K562 (cell line): ENCODE measurements around the gene TMX1. TPM values are rescaled to one million over a fixed set of nuclear protein-coding genes. Genes with fewer than 3 reads are reported as not detected.

Source experiments
- ATAC-seq: fragments of 200-7000 bp; cut with Tn5 transposase; 3 replicates; pipeline ENCODE4 v1.9.1; 2020; ENCODE audit warnings: moderate library complexity
- BruUV-seq: library from RNA; stranded (reverse); fragments of 400-500 nt; replicated peaks from 2 replicates; lab custom pipeline; 2021; lab: Mats Ljungman, UMichigan
- CTCF ChIA-PET: fragments of 300-600 bp; formaldehyde crosslinking; extraction: SDS; loops from one replicate; lab custom pipeline; 2021; ENCODE audit warnings: low intra/inter-chr PET ratio; lab: Yijun Ruan, JAX
- POLR2A ChIA-PET: fragments of 300-600, 350-650 bp; sonication (Branson Sonifier 250); formaldehyde crosslinking; extraction: SDS; loops from one replicate; lab custom pipeline; 2021; ENCODE audit warnings: antibody characterized with exemption, inconsistent platforms; lab: Yijun Ruan, JAX
- DNase-seq, 4 experiments: peaks; one replicate each; pipeline versions ENCODE4 v3.0.0 to v3.0.0-alpha.2; 2011 to 2018; ENCODE audit warnings: low spot score in 3 of 4, mixed read lengths in 3 of 4; ENCODE audit errors: extremely low read depth in 1 of 4
- FAIRE-seq: peaks from 2 replicates; lab custom pipeline; 2011; peaks lifted over from hg19 to GRCh38; lab: Jason Lieb, UNC
- H2AFZ ChIP-seq: 2 replicates; pipeline ENCODE4 v1.6.0; 2011; ENCODE audit warnings: low read depth, low read length, control low read depth, inconsistent platforms
- H3K27ac ChIP-seq: fragments of 200-600 bp; 3 replicates; pipeline ENCODE4 v1.8.0; 2011; ENCODE audit warnings: low read depth, mild to moderate bottlenecking, control low read depth, inconsistent platforms, low read length, moderate library complexity, mixed read lengths; ENCODE audit errors: extremely low read depth
- H3K27me3 ChIP-seq, 2 experiments: fragments of 300-600 bp in 1 of 2; 2 replicates in 1 of 2; 3 replicates in 1 of 2; pipeline versions ENCODE4 v1.6.0 to v1.8.0; 2011; ENCODE audit warnings: inconsistent platforms in 2 of 2, low read length in 2 of 2, mild to moderate bottlenecking in 1 of 2, mixed read lengths in 1 of 2, moderate library complexity in 1 of 2; ENCODE audit not compliant: control insufficient read depth in 2 of 2, insufficient read depth in 2 of 2
- H3K36me3 ChIP-seq: fragments of 300-600 bp; 3 replicates; pipeline ENCODE4 v1.8.0; 2011; ENCODE audit warnings: mild to moderate bottlenecking, low read length, inconsistent platforms; ENCODE audit not compliant: control insufficient read depth, insufficient read depth
- H3K4me1 ChIP-seq, 2 experiments: fragments of 200-600 bp in 1 of 2; replicated peaks in 1 of 2; 2 replicates in 1 of 2; 3 replicates in 1 of 2; pipeline versions ENCODE4 v1.5.1 to v1.8.0; 2011; ENCODE audit warnings: inconsistent platforms in 2 of 2, low read length in 2 of 2, mild to moderate bottlenecking in 1 of 2, mixed read lengths in 1 of 2, moderate library complexity in 1 of 2; ENCODE audit not compliant: control insufficient read depth in 2 of 2, insufficient read depth in 2 of 2
- H3K4me2 ChIP-seq: 2 replicates; pipeline ENCODE4 v1.6.1; 2011; ENCODE audit warnings: low read length, control low read depth, inconsistent platforms, mixed read lengths; ENCODE audit not compliant: insufficient read depth
- H3K4me3 ChIP-seq: fragments of 200-600 bp; sonication (generic), shearing (Covaris generic); 2 replicates; pipeline ENCODE4 v1.5.1; 2016; ENCODE audit warnings: control low read depth, inconsistent platforms
- H3K79me2 ChIP-seq: fragments of 200-600 bp; 3 replicates; pipeline ENCODE4 v1.8.0; 2011; ENCODE audit warnings: low read length, inconsistent platforms; ENCODE audit not compliant: control insufficient read depth, insufficient read depth
- H3K9ac ChIP-seq, 2 experiments: 2 replicates each; pipeline versions ENCODE4 v1.6.0 to v1.6.1; 2011; ENCODE audit warnings: low read depth in 2 of 2, low read length in 2 of 2, control low read depth in 1 of 2, inconsistent platforms in 1 of 2, mild to moderate bottlenecking in 1 of 2, mixed read lengths in 1 of 2; ENCODE audit not compliant: insufficient read depth in 1 of 2
- H3K9me1 ChIP-seq: one replicate; pipeline ENCODE4 v1.6.0; 2011; ENCODE audit warnings: inconsistent platforms, mild to moderate bottlenecking, low read length, moderate library complexity; ENCODE audit not compliant: control insufficient read depth, insufficient read depth
- H3K9me3 ChIP-seq: replicated peaks from 2 replicates; pipeline ENCODE4 v1.5.1; 2011; ENCODE audit warnings: low read depth, low read length, inconsistent platforms; ENCODE audit not compliant: control insufficient read depth, insufficient read depth
- H4K20me1 ChIP-seq: replicated peaks from 2 replicates; pipeline ENCODE4 v1.6.1; 2011; ENCODE audit warnings: low read length, inconsistent platforms, mixed read lengths; ENCODE audit not compliant: control insufficient read depth, insufficient read depth
- CBFA2T3 ChIP-seq: fragments of 450-650 bp; IDR thresholded peaks from 2 replicates; pipeline ENCODE4 v1.6.1; 2017
- KDM5B ChIP-seq: fragments of 200-600 bp; sonication (generic); IDR thresholded peaks from 2 replicates; pipeline ENCODE4 v1.6.1; 2012; ENCODE audit warnings: low read depth, mild to moderate bottlenecking, moderate library complexity, low read length, control low read depth, inconsistent platforms; ENCODE audit not compliant: insufficient replicate concordance
- RNF2 ChIP-seq: sonication (generic); IDR thresholded peaks from 2 replicates; pipeline ENCODE4 v1.6.1; 2016
- SOX6 ChIP-seq: fragments of 450-650 bp; IDR thresholded peaks from 2 replicates; pipeline ENCODE4 v1.6.1; 2014; ENCODE audit warnings: mild to moderate bottlenecking
- TBL1XR1 ChIP-seq, 2 experiments: IDR thresholded peaks; 2 replicates each; pipeline ENCODE4 v1.6.1; 2012; ENCODE audit warnings: improper control_type of control experiment in 2 of 2, low read length in 2 of 2, mild to moderate bottlenecking in 1 of 2
- XRCC5 ChIP-seq: fragments of 200-400 bp; formaldehyde crosslinking; IDR thresholded peaks from 2 replicates; pipeline ENCODE4 v1.6.1; 2017; ENCODE audit warnings: low read depth, mild to moderate bottlenecking, low read length
- ZNF512 ChIP-seq: IDR thresholded peaks from 2 replicates; pipeline ENCODE4 v1.6.1; 2016; ENCODE audit warnings: missing genetic modification characterization, missing compliant biosample characterization
- in situ Hi-C: fragments of 300-500 bp; cut with MboI; formaldehyde crosslinking; loops from 4 replicates; pipeline ENCODE4 v1.15.0; 2018; ENCODE audit warnings: inconsistent platforms, mixed read lengths
- intact Hi-C: fragments of 100-400 bp; cut with micrococcal nuclease; formaldehyde crosslinking; loops from 2 replicates; pipeline ENCODE4 v1.14.2; 2022
- polyA plus RNA-seq, 8 experiments: library from polyadenylated mRNA; depleted of rRNA in 4 of 8; stranded (reverse) in 5 of 8; unstranded in 3 of 8; fragments of >200 nt; fragmentation: Nextera tagmentation in 2 of 8; fragmentation: Illumina TruSeq in 1 of 8; extraction: Ambion mirVana in 2 of 8; extraction: Trizol in 1 of 8; gene quantifications; 2 replicates each; pipeline versions ENCODE4 v1.2.1 to v1.2.3, GENCODE V29; 2011 to 2014; ENCODE audit warnings: inconsistent platforms in 1 of 8, missing spikeins in 1 of 8
- total RNA-seq, 7 experiments: library from RNA; depleted of rRNA in 6 of 7; stranded (reverse); fragments of >200 nt in 6 of 7; fragmentation: Illumina TruSeq in 2 of 7; extraction: Trizol in 2 of 7; gene quantifications; 2 replicates each; pipeline versions ENCODE4 v1.2.1 to v1.2.3, GENCODE V29; 2011 to 2021; ENCODE audit warnings: low replicate concordance in 1 of 7
- TF ChIP-seq, protein P1 (sequence below): fragments of 450-650 bp; IDR thresholded peaks from 2 replicates; pipeline ENCODE4 v1.6.1; 2018; ENCODE audit not compliant: partially characterized antibody
- TF ChIP-seq, protein P2 (sequence below): sonication (generic); formaldehyde crosslinking; IDR thresholded peaks from 2 replicates; pipeline ENCODE4 v1.8.1; 2023; ENCODE audit warnings: mild to moderate bottlenecking, missing genetic modification reagents

TMX1 gene
- total and polyA plus RNA-seq, 9 of the 15 experiments (the other 6 are each of a cell fraction or from before 2014, with no cell fraction given), result 19.5 to 101 (median 34.7) TPM

- Histone ChIP-seq H3K36me3 (no peaks in the 10 kb centered on the region), H2AFZ (no peak overlapping the region), H3K4me3 (no peak overlapping the region), H4K20me1 (no peaks in the 10 kb centered on the region), H3K9ac (no peak overlapping the region), H3K9me1 (no peaks in the 10 kb centered on the region), H3K9me3 (no peaks in the 10 kb centered on the region), H3K79me2 (no peaks in the 10 kb centered on the region), H3K27ac (no peak overlapping the region), H3K4me2 (no peak overlapping the region), H3K27me3 (no peaks in the 10 kb centered on the region), H3K4me1 (no peaks in the 10 kb centered on the region)
- DNase-seq (no peak), ATAC-seq (no peak), FAIRE-seq (no peak)
- ChIA-PET CTCF (interaction anchor here (0.7 to 1.7 kb wide), 2 partner anchors 492 to 496 kb away, joined by 4 to 10 read pairs; no protein-coding TSS in a partner anchor), POLR2A (no interaction called here)
- TF ChIP-seq, protein P1, sequence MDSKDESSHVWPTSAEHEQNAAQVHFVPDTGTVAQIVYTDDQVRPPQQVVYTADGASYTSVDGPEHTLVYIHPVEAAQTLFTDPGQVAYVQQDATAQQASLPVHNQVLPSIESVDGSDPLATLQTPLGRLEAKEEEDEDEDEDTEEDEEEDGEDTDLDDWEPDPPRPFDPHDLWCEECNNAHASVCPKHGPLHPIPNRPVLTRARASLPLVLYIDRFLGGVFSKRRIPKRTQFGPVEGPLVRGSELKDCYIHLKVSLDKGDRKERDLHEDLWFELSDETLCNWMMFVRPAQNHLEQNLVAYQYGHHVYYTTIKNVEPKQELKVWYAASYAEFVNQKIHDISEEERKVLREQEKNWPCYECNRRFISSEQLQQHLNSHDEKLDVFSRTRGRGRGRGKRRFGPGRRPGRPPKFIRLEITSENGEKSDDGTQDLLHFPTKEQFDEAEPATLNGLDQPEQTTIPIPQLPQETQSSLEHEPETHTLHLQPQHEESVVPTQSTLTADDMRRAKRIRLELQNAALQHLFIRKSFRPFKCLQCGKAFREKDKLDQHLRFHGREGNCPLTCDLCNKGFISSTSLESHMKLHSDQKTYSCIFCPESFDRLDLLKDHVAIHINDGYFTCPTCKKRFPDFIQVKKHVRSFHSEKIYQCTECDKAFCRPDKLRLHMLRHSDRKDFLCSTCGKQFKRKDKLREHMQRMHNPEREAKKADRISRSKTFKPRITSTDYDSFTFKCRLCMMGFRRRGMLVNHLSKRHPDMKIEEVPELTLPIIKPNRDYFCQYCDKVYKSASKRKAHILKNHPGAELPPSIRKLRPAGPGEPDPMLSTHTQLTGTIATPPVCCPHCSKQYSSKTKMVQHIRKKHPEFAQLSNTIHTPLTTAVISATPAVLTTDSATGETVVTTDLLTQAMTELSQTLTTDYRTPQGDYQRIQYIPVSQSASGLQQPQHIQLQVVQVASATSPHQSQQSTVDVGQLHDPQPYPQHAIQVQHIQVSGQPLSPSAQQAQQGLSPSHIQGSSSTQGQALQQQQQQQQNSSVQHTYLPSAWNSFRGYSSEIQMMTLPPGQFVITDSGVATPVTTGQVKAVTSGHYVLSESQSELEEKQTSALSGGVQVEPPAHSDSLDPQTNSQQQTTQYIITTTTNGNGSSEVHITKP, result no peak
- no peak for TF ChIP-seq CBFA2T3
- TF ChIP-seq TBL1XR1 (IDR thresholded peaks at IDR 0.05; ENCODE audit: low read length in 2 of 2), result no peak
- TF ChIP-seq ZNF512, result no peak
- TF ChIP-seq XRCC5, result no peak
- TF ChIP-seq, protein P2, sequence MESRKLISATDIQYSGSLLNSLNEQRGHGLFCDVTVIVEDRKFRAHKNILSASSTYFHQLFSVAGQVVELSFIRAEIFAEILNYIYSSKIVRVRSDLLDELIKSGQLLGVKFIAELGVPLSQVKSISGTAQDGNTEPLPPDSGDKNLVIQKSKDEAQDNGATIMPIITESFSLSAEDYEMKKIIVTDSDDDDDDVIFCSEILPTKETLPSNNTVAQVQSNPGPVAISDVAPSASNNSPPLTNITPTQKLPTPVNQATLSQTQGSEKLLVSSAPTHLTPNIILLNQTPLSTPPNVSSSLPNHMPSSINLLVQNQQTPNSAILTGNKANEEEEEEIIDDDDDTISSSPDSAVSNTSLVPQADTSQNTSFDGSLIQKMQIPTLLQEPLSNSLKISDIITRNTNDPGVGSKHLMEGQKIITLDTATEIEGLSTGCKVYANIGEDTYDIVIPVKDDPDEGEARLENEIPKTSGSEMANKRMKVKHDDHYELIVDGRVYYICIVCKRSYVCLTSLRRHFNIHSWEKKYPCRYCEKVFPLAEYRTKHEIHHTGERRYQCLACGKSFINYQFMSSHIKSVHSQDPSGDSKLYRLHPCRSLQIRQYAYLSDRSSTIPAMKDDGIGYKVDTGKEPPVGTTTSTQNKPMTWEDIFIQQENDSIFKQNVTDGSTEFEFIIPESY (CRISPR knock-in tag), result no peak
- TF ChIP-seq KDM5B, result no peak
- TF ChIP-seq SOX6, result no peak
- no peak for TF ChIP-seq RNF2
- in situ Hi-C loops (loop anchor here (5.0 kb wide), 1 partner anchor 493 kb away; no protein-coding TSS in a partner anchor), intact Hi-C loops (no loop called here)
- no TSS peak for BruUV-seq
Observed at GRCh38 chr14:51284241-51284640, 44.2 kb downstream of the TMX1 start.
